Aorta (tissue), 5 donors: ENCODE results near the gene SRGAP3. TPM values are rescaled to one million over a fixed set of nuclear protein-coding genes. Genes with fewer than 3 reads are reported as not detected.

Experiments used
- ATAC-seq: fragments of 200-7000 bp; cut with Tn5 transposase; one replicate; pipeline ENCODE4 v1.9.1; 2022; ENCODE audit warnings: moderate library complexity; ENCODE audit not compliant: low FRiP score
- DNase-seq, 2 donors: peaks; one replicate each; pipeline ENCODE4 v3.0.0-alpha.2; 2020
- H3K27ac ChIP-seq, 2 donors: one replicate each; pipeline ENCODE4 v1.5.1; 2013; ENCODE audit warnings: low read length in 2 of 2, mild to moderate bottlenecking in 2 of 2, moderate library complexity in 2 of 2, control low read depth in 1 of 2, inconsistent platforms in 1 of 2, low read depth in 1 of 2
- H3K27me3 ChIP-seq, 2 donors: one replicate each; pipeline ENCODE4 v1.6.1; 2013; ENCODE audit warnings: control low read depth in 1 of 2, low read length in 1 of 2, mild to moderate bottlenecking in 1 of 2, moderate library complexity in 1 of 2; ENCODE audit not compliant: insufficient read depth in 2 of 2, control insufficient read depth in 1 of 2
- H3K36me3 ChIP-seq, 2 donors: one replicate each; pipeline ENCODE4 v1.6.1; 2013; ENCODE audit warnings: control low read depth in 1 of 2, low read length in 1 of 2, mild to moderate bottlenecking in 1 of 2; ENCODE audit not compliant: insufficient read depth in 2 of 2, control insufficient read depth in 1 of 2
- H3K4me1 ChIP-seq, 2 donors: one replicate each; pipeline ENCODE4 v1.6.1; 2013; ENCODE audit warnings: low read length in 2 of 2, control low read depth in 1 of 2, mild to moderate bottlenecking in 1 of 2, moderate library complexity in 1 of 2; ENCODE audit not compliant: insufficient read depth in 2 of 2, control insufficient read depth in 1 of 2
- H3K4me3 ChIP-seq, 2 donors: one replicate each; pipeline ENCODE4 v1.5.1; 2013; ENCODE audit warnings: low read length in 2 of 2, control low read depth in 1 of 2, mild to moderate bottlenecking in 1 of 2
- H3K9me3 ChIP-seq: one replicate; pipeline ENCODE4 v1.6.1; 2013; ENCODE audit warnings: mild to moderate bottlenecking, low read length; ENCODE audit not compliant: control insufficient read depth
- WGBS, 2 donors: extraction: QIAGEN DNeasy Blood & Tissue Kit; methylation state at CpG; one replicate each; pipeline ENCODE4 v1.1.7; 2013; 5-methylcytosine and 5-hydroxymethylcytosine counted together
- intact Hi-C, 2 donors: fragments of 100-400 bp; cut with DNase I; formaldehyde crosslinking; loops; one replicate each; pipeline versions ENCODE4 v1.14.2 to v1.15.0; 2022
- polyA plus RNA-seq, 2 donors: library from polyadenylated mRNA; stranded (reverse); fragments of 200-250 nt; gene quantifications; one replicate each; pipeline ENCODE4 v1.2.3, GENCODE V29; 2013
- total RNA-seq, 2 donors: library from RNA; stranded (reverse); fragmentation: NEBNext Ultra II Directional; extraction: Animal tissue kit (Norgen Biotek cat#: 25700); gene quantifications; one replicate each; pipeline ENCODE4 v1.2.1, GENCODE V29; 2021
- donor health status: healthy with polysubstance abuse.
- donor health status: Bipolar disorder and iron deficiency.
- donor health status: DM: no; HTN: no; CAD: no.
- donor health status: DM: no; HTN: no; CAD: no.
- donor health status: DM: yes; HTN: yes; CAD: no.

SRGAP3 gene
- total and polyA plus RNA-seq, 4 donors, result 0.26 to 11.7 (median 1.3) TPM

DNA sequence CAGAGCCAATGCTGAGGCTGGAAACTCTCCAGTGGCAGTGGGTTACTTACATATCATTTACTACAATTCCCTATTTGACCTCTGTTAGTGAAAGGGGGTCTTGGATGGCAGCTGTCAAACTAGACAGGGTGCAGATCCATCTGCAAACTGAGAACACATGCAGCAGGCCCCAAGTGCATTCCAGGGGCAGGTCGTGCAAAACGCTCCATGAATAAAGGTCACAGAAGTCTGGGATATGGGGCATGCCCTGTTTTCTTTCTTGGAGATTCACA lies 261.1 kb downstream of the SRGAP3 start:
- no peaks in the 10 kb centered on the region for H3K4me1 ChIP-seq
- no peak for ATAC-seq
- H3K27me3 ChIP-seq, result no peaks in the 10 kb centered on the region
- WGBS, 2 donors, result 70% methylated on average over 2 of the region's 2 CpGs
- H3K36me3 ChIP-seq, result no peaks in the 10 kb centered on the region
- intact Hi-C loops, result loop anchor here (2.0 to 5.0 kb wide), 3 partner anchors 78 to 314 kb away; no protein-coding TSS in a partner anchor
- no peak overlapping the region for H3K27ac ChIP-seq
- H3K9me3 ChIP-seq, result no peaks in the 10 kb centered on the region
- H3K4me3 ChIP-seq, result no peak overlapping the region
- no peak for DNase-seq

DNA sequence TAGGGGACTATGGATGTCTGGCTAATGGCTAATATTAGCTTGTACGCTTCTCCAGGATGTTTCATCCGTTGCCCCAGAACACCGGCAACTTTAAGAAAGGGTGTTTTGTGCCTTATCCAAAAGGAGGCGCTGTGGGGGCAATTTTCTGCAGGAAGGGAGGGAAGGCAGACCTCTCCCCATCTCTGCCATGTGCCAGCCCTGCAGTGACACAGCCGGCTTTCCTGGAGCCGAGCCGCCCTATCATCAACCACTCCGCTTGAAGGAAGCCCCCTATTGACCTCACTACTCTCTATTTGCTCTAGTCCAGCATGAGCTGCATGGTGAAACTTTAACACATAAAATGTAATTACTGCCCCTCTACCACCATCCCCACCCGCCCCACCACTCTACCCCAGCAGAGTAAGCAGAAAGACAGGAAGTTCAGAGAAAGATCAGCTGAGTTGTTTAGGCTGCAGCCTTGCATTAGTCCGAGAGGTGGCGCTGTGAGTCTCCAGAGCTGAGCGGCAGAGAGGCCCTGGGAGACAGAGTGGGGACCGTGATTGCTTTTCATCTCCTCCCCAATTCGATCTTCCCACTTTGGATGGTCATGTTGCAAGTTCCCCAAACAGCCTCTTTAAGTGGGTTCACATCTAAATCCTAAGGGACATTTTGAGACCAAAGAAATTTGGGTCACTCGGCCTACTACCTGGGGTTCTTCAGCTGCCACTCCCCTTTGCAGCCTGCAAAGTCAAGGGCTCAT lies 261.6 kb downstream of the SRGAP3 start:
- H3K36me3 ChIP-seq, result no peaks in the 10 kb centered on the region
- no peaks in the 10 kb centered on the region for H3K9me3 ChIP-seq
- no peak overlapping the region for H3K27ac ChIP-seq
- ATAC-seq (peak; percentile 57), DNase-seq (peak; percentile 77 to 85)
- 25 to 35% methylated on average over 15 of the region's 15 CpGs for WGBS, 2 donors
- H3K4me1 ChIP-seq, result no peaks in the 10 kb centered on the region
- H3K27me3 ChIP-seq, result no peaks in the 10 kb centered on the region
- intact Hi-C loops, result loop anchor here (2.0 to 5.0 kb wide), 3 partner anchors 79 to 314 kb away; no protein-coding TSS in a partner anchor
- H3K4me3 ChIP-seq, result no peak overlapping the region

DNA sequence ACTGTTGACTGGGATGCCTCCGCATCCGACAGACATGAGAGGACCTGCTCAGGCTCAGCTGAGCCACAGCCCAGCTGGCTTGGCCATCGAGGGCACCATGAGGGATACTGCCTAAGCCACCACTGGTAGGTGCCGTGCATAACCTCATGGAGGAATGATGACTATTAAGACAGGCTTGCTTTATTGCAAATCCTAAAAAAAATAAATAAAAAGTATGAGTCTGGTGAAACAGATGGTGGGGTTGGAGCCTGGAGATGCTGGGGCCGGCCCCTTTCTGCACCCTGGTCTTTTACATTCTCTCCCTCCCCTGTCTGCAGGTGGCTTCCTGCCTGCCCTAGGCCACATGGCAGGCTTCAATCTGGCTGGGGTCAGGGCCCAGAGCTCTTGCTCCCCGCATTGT lies 262.2 kb downstream of the SRGAP3 start:
- Histone ChIP-seq H3K27me3 (no peaks in the 10 kb centered on the region), H3K4me1 (no peaks in the 10 kb centered on the region), H3K4me3 (no peak overlapping the region), H3K27ac (no peak overlapping the region), H3K9me3 (no peaks in the 10 kb centered on the region), H3K36me3 (no peaks in the 10 kb centered on the region)
- no peak for DNase-seq
- ATAC-seq, result no peak
- 78 to 81% methylated on average over 6 of the region's 6 CpGs for WGBS, 2 donors
- intact Hi-C loops, result loop anchor here (5.0 kb wide), 2 partner anchors 80 to 315 kb away; no protein-coding TSS in a partner anchor

DNA sequence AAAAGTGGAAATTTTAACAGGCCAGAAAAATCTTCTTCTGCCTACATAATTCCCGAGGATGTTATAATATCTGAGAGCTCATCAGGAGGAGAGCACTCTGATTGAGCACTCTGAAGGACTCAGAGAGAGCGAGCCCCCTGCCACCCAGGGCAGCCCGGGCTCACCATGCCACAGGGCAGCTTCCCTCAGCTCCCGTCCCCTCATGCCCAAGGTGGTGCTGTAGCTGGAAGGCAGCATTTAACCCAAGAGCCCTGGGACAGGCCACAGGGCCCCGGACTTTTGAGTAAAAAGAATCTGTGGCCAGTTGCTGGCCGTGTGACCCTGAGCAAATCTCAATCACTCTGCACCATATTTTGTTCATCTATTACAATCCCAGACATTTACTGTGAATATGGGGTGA lies 262.7 kb downstream of the SRGAP3 start:
- no peak overlapping the region for H3K27ac ChIP-seq
- no peaks in the 10 kb centered on the region for H3K36me3 ChIP-seq
- no peaks in the 10 kb centered on the region for H3K27me3 ChIP-seq
- no peaks in the 10 kb centered on the region for H3K4me1 ChIP-seq
- DNase-seq (no peak), ATAC-seq (no peak)
- 88% methylated on average over 6 of the region's 6 CpGs for WGBS, 2 donors
- H3K4me3 ChIP-seq, result no peak overlapping the region
- H3K9me3 ChIP-seq, result no peaks in the 10 kb centered on the region
- intact Hi-C loops, result loop anchor here (5.0 kb wide), 2 partner anchors 81 to 316 kb away; no protein-coding TSS in a partner anchor

DNA sequence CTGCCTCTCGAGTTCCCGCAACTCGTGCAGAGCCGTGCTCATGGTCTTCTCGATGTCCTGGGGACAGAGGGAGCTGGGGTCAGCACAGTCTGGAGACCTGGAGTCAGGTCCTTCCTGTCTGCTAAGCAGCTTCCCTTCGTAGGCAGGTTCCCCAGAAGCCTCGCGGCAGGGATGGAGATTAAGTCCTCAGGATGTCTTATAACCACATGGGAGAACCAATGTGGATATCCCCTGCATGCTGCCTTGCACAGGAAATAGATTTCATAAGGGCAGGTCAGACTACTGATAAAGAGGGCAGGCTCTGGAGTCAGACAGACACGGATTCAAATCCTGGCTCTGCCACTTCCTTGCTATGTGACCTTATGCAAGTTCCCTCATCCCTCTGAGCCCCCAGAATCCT lies 263.6 kb downstream of the SRGAP3 start:
- intact Hi-C loops, result loop anchor here (5.0 kb wide), 2 partner anchors 81 to 316 kb away; no protein-coding TSS in a partner anchor
- H3K27ac ChIP-seq, result no peak overlapping the region
- no peaks in the 10 kb centered on the region for H3K9me3 ChIP-seq
- H3K4me3 ChIP-seq, result no peak overlapping the region
- ATAC-seq, result no peak
- H3K27me3 ChIP-seq, result no peaks in the 10 kb centered on the region
- no peaks in the 10 kb centered on the region for H3K36me3 ChIP-seq
- no peak for DNase-seq
- 86% methylated on average over 9 of the region's 9 CpGs for WGBS, 2 donors
- H3K4me1 ChIP-seq, result no peaks in the 10 kb centered on the region

DNA sequence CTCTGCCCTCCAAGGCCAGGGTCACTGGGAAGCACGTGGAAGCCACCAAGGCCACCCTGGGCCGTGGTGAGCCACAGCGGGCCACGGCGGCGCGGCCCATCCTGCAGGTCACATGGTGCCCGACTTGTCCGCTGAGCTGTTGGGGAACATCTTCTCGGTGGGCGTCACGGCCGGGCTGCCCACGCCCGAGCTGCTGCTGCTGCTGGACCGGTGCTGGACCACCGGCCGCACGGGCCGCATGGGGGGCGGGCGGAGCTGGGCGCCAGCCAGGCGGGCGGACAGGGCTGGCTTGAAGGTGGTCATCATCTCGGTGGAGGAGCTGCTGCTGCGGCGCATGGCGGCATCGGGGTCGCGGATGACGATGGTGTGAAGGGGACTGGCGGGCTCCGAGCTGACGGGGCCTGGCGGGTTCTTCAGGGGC lies 264.0 kb downstream of the SRGAP3 start:
- Histone ChIP-seq H3K4me1 (no peaks in the 10 kb centered on the region), H3K27ac (no peak overlapping the region), H3K36me3 (no peaks in the 10 kb centered on the region), H3K4me3 (no peak overlapping the region), H3K27me3 (no peaks in the 10 kb centered on the region), H3K9me3 (no peaks in the 10 kb centered on the region)
- ATAC-seq, result no peak
- no peak for DNase-seq
- 98% methylated on average over 29 to 37 of the region's 37 CpGs for WGBS, 2 donors
- intact Hi-C loops, result loop anchor here (5.0 kb wide), 2 partner anchors 82 to 317 kb away; no protein-coding TSS in a partner anchor

DNA sequence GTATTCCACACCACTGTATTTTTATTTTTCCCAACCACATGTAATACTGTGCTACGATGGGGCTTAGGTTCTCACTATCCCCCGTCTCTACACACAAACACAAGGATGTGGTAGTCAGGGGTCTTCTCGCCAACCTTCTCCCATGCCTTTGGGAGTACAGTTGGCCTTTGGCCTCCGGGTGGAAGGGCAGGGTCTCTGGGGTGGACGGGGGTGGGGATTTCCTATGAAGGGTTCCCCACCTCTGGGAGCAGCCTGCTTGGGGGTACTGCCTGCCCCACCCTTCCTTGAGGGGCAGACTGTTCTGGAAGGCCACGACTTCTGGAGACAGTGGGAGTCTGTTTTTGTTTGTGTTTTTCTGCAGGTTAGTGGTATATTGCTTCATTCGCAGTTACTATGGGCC lies 264.9 kb downstream of the SRGAP3 start:
- ATAC-seq, result no peak
- WGBS, 2 donors, result 84 to 92% methylated on average over 7 of the region's 7 CpGs
- intact Hi-C loops, result no loop called here

DNA sequence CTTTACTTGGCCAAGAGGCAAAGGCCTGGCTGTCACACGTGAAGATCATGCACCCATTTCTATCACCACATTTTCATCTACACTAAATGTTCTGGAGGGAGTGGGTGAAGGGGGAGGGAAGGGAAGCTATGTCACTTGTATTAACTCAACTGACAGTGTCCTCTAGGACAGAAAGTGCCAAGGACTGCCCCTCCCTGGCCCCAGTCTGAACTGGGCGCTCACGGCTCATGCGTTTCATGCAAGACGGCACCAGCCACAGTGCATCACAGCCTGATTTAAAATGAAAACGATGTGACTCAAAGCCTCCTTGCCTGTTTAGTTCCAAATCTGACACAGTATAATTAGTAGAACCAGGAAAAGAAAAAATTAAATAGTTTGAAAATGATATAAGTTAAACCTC lies 265.4 kb downstream of the SRGAP3 start:
- no peaks in the 10 kb centered on the region for H3K27me3 ChIP-seq
- no peaks in the 10 kb centered on the region for H3K36me3 ChIP-seq
- H3K4me3 ChIP-seq, result no peak overlapping the region
- no peak overlapping the region for H3K27ac ChIP-seq
- ATAC-seq (no peak), DNase-seq (no peak)
- H3K9me3 ChIP-seq, result peaks cover 3% of the 10 kb centered on the region
- no peaks in the 10 kb centered on the region for H3K4me1 ChIP-seq
- intact Hi-C loops, result no loop called here
- WGBS, 2 donors, result 89 to 90% methylated on average over 6 of the region's 6 CpGs

More for the DNA sequence above, 264.9 kb downstream of the SRGAP3 start:
- H3K4me1 ChIP-seq, result no peaks in the 10 kb centered on the region
- H3K27ac ChIP-seq, result no peak overlapping the region
- H3K4me3 ChIP-seq, result no peak overlapping the region
- H3K9me3 ChIP-seq, result no peaks in the 10 kb centered on the region
- no peak for DNase-seq
- H3K27me3 ChIP-seq, result no peaks in the 10 kb centered on the region
- H3K36me3 ChIP-seq, result no peaks in the 10 kb centered on the region

DNA sequence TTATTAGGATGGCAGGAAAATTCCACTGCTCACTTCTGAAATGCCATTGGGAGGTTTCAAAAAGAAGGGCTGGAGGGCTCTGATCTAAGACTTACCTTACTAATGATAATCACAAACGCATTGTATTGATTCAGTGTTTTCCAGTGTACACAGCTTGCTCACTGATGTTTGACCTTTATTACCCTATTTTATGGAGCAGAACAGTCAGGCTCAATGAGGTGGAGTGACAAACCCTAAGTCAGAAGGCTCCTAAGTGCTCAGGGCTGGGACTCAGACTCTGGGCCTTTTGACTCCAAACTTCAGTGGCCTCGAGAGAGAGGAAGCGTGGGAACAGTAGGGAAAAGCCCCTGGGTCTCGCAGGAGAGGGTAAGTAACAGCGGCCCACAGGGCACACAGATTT lies 265.9 kb downstream of the SRGAP3 start:
- intact Hi-C loops, result no loop called here
- WGBS, 2 donors, result 93 to 94% methylated on average over 5 of the region's 5 CpGs
- H3K27me3 ChIP-seq, result no peaks in the 10 kb centered on the region
- no peaks in the 10 kb centered on the region for H3K4me1 ChIP-seq
- DNase-seq (no peak), ATAC-seq (no peak)
- H3K4me3 ChIP-seq, result no peak overlapping the region
- peaks cover 5% of the 10 kb centered on the region for H3K9me3 ChIP-seq
- H3K27ac ChIP-seq, result no peak overlapping the region
- H3K36me3 ChIP-seq, result no peaks in the 10 kb centered on the region
